CD4-positive, alpha-beta T cell (primary cell): ENCODE measurements around the gene PGK1. TPM values are rescaled to one million over a fixed set of nuclear protein-coding genes. Genes with fewer than 3 reads are reported as not detected.
"Not testable (repeated sequence)": the region's sequence is repeated elsewhere in the genome, so short reads cannot be mapped to it uniquely, and the experiment has no call there.

Experiments
- ATAC-seq: fragments of 200-7000 bp; cut with Tn5 transposase; one replicate; pipeline ENCODE4 v1.10.0; 2022; ENCODE audit warnings: mild to moderate bottlenecking; ENCODE audit not compliant: poor library complexity
- CTCF ChIA-PET: fragments of 350-600 bp; sonication (Branson Sonifier 250); formaldehyde crosslinking; loops from one replicate; lab custom pipeline; 2021; ENCODE audit warnings: antibody characterized with exemption, inconsistent platforms; lab: Charles Lee
- POLR2A ChIA-PET: fragments of 350-600 bp; sonication (Branson Sonifier 250); formaldehyde crosslinking; loops from one replicate; lab custom pipeline; 2021; ENCODE audit warnings: antibody characterized with exemption, inconsistent platforms; lab: Charles Lee
- DNase-seq, 14 experiments: peaks; one replicate each; pipeline ENCODE4 v3.0.0-alpha.2; 2013 to 2020; ENCODE audit warnings: mixed read lengths in 2 of 14
- H3K27ac ChIP-seq, 2 donors: one replicate each; pipeline versions ENCODE4 v1.5.1 to v1.7.0; 2013; ENCODE audit warnings: low read length in 2 of 2, low read depth in 1 of 2, mild to moderate bottlenecking in 1 of 2
- H3K27me3 ChIP-seq, 2 experiments: 1 replicate in 1 of 2; 2 replicates in 1 of 2; pipeline versions ENCODE4 v1.6.1 to v1.7.0; 2013; ENCODE audit warnings: low read length in 2 of 2, control low read depth in 1 of 2, mild to moderate bottlenecking in 1 of 2, moderate library complexity in 1 of 2; ENCODE audit not compliant: insufficient read depth in 2 of 2, control insufficient read depth in 1 of 2
- H3K36me3 ChIP-seq: one replicate; pipeline ENCODE4 v1.6.1; 2013; ENCODE audit warnings: low read length, control low read depth; ENCODE audit not compliant: insufficient read depth
- H3K4me1 ChIP-seq: one replicate; pipeline ENCODE4 v1.6.1; 2013; ENCODE audit warnings: low read length, control low read depth; ENCODE audit not compliant: insufficient read depth
- H3K4me3 ChIP-seq: one replicate; pipeline ENCODE4 v1.5.1; 2013; ENCODE audit warnings: mild to moderate bottlenecking, low read length, moderate library complexity
- H3K9me3 ChIP-seq, 2 experiments: 1 replicate in 1 of 2; 2 replicates in 1 of 2; pipeline versions ENCODE4 v1.6.1 to v1.7.0; 2013; ENCODE audit warnings: low read length in 2 of 2, mild to moderate bottlenecking in 2 of 2, control low read depth in 1 of 2, moderate library complexity in 1 of 2; ENCODE audit not compliant: control insufficient read depth in 1 of 2, insufficient read depth in 1 of 2
- H3K27ac Mint-ChIP-seq: one replicate; pipeline ENCODE4 v1.8.0; 2020; ENCODE audit warnings: mixed read lengths
- H3K27me3 Mint-ChIP-seq: one replicate; pipeline ENCODE4 v1.8.0; 2021; ENCODE audit warnings: mixed read lengths
- H3K36me3 Mint-ChIP-seq: one replicate; pipeline ENCODE4 v1.8.0; 2021; ENCODE audit warnings: low read depth, mixed read lengths
- H3K4me1 Mint-ChIP-seq: one replicate; pipeline ENCODE4 v1.8.0; 2021; ENCODE audit warnings: low read depth, mixed read lengths
- H3K4me3 Mint-ChIP-seq: one replicate; pipeline ENCODE4 v1.8.0; 2020; ENCODE audit warnings: mild to moderate bottlenecking, mixed read lengths
- H3K9me3 Mint-ChIP-seq: one replicate; pipeline ENCODE4 v1.8.0; 2020; ENCODE audit warnings: mixed read lengths
- intact Hi-C, 2 experiments: fragments of 100-400 bp; cut with DNase I in 1 of 2; cut with micrococcal nuclease in 1 of 2; formaldehyde crosslinking; loops; one replicate each; pipeline versions ENCODE4 v1.15.1 to v1.9.0; 2023 to 2025; cut with DNase I, micrococcal nuclease
- total RNA-seq, 174 experiments: library from RNA in 2 of 174; stranded (reverse) in 2 of 174; gene quantifications; one replicate each; pipeline ENCODE4 v1.2.3 and lab custom pipeline; 2021 to 2026
- TF ChIP-seq, protein P1 (sequence below): fragments of 200-600 bp; IDR thresholded peaks from one replicate; pipeline ENCODE4 v1.8.0; 2022; ENCODE audit warnings: antibody characterized with exemption, mild to moderate bottlenecking

The PGK1 gene
- total RNA-seq, 2 experiments from 2014 or later = 267 to 281 TPM

DNA sequence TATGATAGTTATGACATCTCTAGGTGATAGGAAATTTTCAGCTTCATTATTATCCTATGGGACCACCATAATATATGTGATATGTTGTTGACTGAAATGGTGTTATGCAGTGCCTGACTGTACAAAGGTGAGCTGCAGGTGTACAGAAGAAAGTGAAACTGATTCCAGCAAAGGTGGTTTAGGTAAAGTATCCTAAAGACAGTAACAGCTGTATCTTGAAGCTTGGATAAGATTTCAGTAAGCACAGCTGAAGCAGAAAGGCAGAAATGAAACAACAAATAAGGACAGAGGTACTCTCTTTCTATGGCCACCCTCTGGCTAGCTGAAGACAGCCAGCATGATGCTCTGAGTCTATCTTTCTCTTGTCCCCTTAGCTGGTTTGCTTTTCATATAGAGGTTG, 30.0 kb upstream of the PGK1 start:
- Histone ChIP-seq H3K4me3 (no peak overlapping the region), H3K9me3 (no peaks in the 10 kb centered on the region), H3K27ac (no peak overlapping the region), H3K27me3 (no peaks in the 10 kb centered on the region), H3K4me1 (no peaks in the 10 kb centered on the region), H3K36me3 (no peaks in the 10 kb centered on the region)
- H3K27me3 Mint-ChIP-seq = no peaks in the 10 kb centered on the region
- H3K4me1 Mint-ChIP-seq = peaks cover 13% of the 10 kb centered on the region
- POLR2A ChIA-PET = interaction anchor here (0.6 to 2.2 kb wide), 5 partner anchors 30 to 1414 kb away, joined by 3 to 13 read pairs (median 4); partner anchors contain the start of genes ATP7A, MAGT1 and PGK1
- TF ChIP-seq, protein P1, sequence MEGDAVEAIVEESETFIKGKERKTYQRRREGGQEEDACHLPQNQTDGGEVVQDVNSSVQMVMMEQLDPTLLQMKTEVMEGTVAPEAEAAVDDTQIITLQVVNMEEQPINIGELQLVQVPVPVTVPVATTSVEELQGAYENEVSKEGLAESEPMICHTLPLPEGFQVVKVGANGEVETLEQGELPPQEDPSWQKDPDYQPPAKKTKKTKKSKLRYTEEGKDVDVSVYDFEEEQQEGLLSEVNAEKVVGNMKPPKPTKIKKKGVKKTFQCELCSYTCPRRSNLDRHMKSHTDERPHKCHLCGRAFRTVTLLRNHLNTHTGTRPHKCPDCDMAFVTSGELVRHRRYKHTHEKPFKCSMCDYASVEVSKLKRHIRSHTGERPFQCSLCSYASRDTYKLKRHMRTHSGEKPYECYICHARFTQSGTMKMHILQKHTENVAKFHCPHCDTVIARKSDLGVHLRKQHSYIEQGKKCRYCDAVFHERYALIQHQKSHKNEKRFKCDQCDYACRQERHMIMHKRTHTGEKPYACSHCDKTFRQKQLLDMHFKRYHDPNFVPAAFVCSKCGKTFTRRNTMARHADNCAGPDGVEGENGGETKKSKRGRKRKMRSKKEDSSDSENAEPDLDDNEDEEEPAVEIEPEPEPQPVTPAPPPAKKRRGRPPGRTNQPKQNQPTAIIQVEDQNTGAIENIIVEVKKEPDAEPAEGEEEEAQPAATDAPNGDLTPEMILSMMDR = no peak
- H3K4me3 Mint-ChIP-seq = no peak overlapping the region
- intact Hi-C loops = loop anchor here in 1 of 2 experiments (5.0 kb wide), 1 partner anchor 33 kb away; no protein-coding TSS in a partner anchor
- peaks cover 7% of the 10 kb centered on the region for H3K9me3 Mint-ChIP-seq
- CTCF ChIA-PET = interaction anchor here (1.2 kb wide), 1 partner anchor 18 kb away, joined by 4 read pairs; no protein-coding TSS in a partner anchor
- no peak for DNase-seq
- H3K36me3 Mint-ChIP-seq = peaks cover 6% of the 10 kb centered on the region
- peak overlapping the region; percentile 88 for H3K27ac Mint-ChIP-seq
- ATAC-seq = peak; percentile 23

DNA sequence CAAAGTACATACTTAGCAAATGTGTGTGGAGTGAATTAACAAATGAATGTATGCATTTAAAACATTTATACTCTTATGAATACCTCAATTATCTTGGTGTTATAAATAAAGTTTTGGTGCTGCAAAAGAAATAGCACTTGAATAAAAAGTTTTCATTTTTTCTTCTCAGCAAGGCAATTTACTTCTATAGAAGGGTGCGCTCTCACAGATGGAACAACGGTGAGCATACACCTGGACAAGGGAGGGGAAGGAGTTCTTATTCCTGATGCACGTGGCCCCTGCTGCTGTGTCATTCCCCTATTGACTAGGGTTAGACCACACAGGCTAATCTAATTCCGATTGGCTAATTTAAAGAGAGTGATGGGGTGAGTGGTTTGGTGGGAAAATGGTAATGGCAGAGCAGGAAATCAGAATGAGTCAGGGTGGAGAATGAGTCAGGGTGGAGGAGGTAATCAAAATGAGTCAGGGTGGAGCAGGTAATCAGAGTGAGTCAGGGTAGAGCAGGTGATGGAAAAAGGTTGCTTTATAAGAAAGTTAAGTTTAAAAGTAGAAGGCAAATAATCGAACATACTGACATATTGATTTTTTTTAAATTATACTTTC, 28.2 kb upstream of the PGK1 start:
- TF ChIP-seq, protein P1 = no peak
- no peaks in the 10 kb centered on the region for H3K36me3 ChIP-seq
- H3K27me3 ChIP-seq = no peaks in the 10 kb centered on the region
- H3K9me3 Mint-ChIP-seq = peaks cover 7% of the 10 kb centered on the region
- no peak for ATAC-seq
- CTCF ChIA-PET = interaction anchor here (0.7 to 1.1 kb wide), 2 partner anchors 51 to 143 kb away, joined by 3 read pairs; no protein-coding TSS in a partner anchor
- peaks cover 6% of the 10 kb centered on the region for H3K36me3 Mint-ChIP-seq
- no peak overlapping the region for H3K4me3 ChIP-seq
- POLR2A ChIA-PET = no interaction called here
- intact Hi-C loops = no loop called here
- no peak overlapping the region for H3K27ac Mint-ChIP-seq
- no peaks in the 10 kb centered on the region for H3K9me3 ChIP-seq
- no peak overlapping the region for H3K27ac ChIP-seq
- no peak for DNase-seq
- H3K27me3 Mint-ChIP-seq = no peaks in the 10 kb centered on the region
- peaks cover 13% of the 10 kb centered on the region for H3K4me1 Mint-ChIP-seq
- H3K4me1 ChIP-seq = no peaks in the 10 kb centered on the region
- no peak overlapping the region for H3K4me3 Mint-ChIP-seq

DNA sequence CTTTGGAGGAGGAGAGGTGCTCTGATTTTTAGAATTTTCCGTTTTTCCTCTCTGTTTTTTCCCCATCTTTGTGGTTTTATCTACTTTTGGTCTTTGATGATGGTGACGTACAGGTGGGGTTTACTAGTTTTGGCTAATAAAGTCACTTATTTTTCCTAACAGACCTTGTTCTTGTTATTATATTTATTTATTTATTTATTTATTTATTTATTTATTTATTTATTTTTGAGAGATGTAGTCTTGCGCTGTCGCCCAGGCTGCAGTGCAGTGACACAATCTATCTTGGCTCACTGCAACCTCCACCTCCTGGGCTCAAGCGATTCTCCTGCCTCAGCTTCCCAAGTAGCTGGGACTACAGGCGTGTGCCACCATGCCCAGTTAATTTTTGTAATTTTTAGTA, 22.6 kb upstream of the PGK1 start:
- intact Hi-C loops, H3K9me3 ChIP-seq, H3K36me3 Mint-ChIP-seq, H3K4me3 ChIP-seq, DNase-seq, H3K27me3 Mint-ChIP-seq, POLR2A ChIA-PET, H3K4me3 Mint-ChIP-seq, CTCF ChIA-PET, H3K9me3 Mint-ChIP-seq, H3K27me3 ChIP-seq, H3K27ac Mint-ChIP-seq, H3K27ac ChIP-seq, H3K4me1 Mint-ChIP-seq, ATAC-seq, H3K4me1 ChIP-seq, H3K36me3 ChIP-seq: not testable (repeated sequence)
